ENCODE results near the gene CHTF18.
"Not testable (repeated sequence)": the region's sequence is repeated elsewhere in the genome, so short reads cannot be mapped to it uniquely, and the experiment has no call there.

CHTF18 gene

GRCh38 chr16:830871-831570, 42.6 kb downstream of the CHTF18 start:
- no peak for DNase-seq

- DNase-seq, result no peak
These were observed 43.4 kb downstream of the CHTF18 start for GRCh38 chr16:831571-832413.

GRCh38 chr16:832652-833336, 44.4 kb downstream of the CHTF18 start:
- no peak for DNase-seq

GRCh38 chr16:833411-833810, 45.0 kb downstream of the CHTF18 start:
- DNase-seq, result no peak

GRCh38 chr16:835373-835772, 47.0 kb downstream of the CHTF18 start:
- no peak for DNase-seq

GRCh38 chr16:836221-836620, 47.8 kb downstream of the CHTF18 start:
- no peak for DNase-seq

GRCh38 chr16:836822-837221, 48.4 kb downstream of the CHTF18 start:
- not testable (repeated sequence) for DNase-seq

- DNase-seq, result no peak
These were observed 50.3 kb downstream of the CHTF18 start for GRCh38 chr16:838741-839140.

GRCh38 chr16:839643-840408, 51.4 kb downstream of the CHTF18 start:
- no peak for DNase-seq

GRCh38 chr16:840561-841454, 52.4 kb downstream of the CHTF18 start:
- DNase-seq, result no peak

GRCh38 chr16:841455-842060, 53.1 kb downstream of the CHTF18 start:
- DNase-seq, result no peak

GRCh38 chr16:842061-842476, 53.6 kb downstream of the CHTF18 start:
- no peak for DNase-seq

GRCh38 chr16:842711-843560, 54.5 kb downstream of the CHTF18 start:
- DNase-seq, result no peak

- no peak for DNase-seq
These were observed 55.4 kb downstream of the CHTF18 start for GRCh38 chr16:843771-844170.

GRCh38 chr16:844638-845350, 56.4 kb downstream of the CHTF18 start:
- DNase-seq, result no peak

- DNase-seq, result no peak
These were observed 56.9 kb downstream of the CHTF18 start for GRCh38 chr16:845351-845745.

- DNase-seq, result no peak
These were observed 58.7 kb downstream of the CHTF18 start for GRCh38 chr16:847151-847550.
